ENCODE data around the gene PLCL2. TPM values are rescaled to one million over a fixed set of nuclear protein-coding genes. Genes with fewer than 3 reads are reported as not detected.

The PLCL2 gene
- total and polyA plus RNA-seq, 4 donors = 1.5 to 16.5 (median 9.4) TPM

DNA sequence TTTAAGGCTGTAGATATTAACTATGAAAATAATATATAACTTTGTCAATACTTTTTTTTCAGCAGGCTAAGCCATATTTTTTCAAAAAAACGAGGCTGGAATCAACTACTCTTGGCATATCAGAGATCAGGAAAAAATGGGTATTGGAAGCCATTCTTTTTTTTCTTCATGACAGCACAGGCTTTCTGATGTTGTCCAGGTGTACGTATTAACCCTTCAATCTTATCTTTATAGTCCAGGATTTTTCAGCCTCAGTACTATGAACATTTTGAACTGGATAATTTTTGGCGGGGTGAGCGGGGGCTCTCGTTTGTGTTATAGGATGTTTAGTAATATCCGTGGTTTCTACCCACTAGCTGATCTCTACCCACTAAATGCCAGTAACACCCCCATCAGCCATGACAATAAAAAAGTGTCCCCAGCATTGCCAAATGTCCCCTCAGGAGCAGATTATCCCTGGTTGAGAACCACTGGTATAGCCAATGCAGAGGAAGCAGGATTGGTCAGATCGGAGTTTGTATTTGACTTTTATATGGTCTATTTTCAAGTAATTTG is 52.0 kb downstream of the PLCL2 start (continued):
- TF ChIP-seq, protein P1, sequence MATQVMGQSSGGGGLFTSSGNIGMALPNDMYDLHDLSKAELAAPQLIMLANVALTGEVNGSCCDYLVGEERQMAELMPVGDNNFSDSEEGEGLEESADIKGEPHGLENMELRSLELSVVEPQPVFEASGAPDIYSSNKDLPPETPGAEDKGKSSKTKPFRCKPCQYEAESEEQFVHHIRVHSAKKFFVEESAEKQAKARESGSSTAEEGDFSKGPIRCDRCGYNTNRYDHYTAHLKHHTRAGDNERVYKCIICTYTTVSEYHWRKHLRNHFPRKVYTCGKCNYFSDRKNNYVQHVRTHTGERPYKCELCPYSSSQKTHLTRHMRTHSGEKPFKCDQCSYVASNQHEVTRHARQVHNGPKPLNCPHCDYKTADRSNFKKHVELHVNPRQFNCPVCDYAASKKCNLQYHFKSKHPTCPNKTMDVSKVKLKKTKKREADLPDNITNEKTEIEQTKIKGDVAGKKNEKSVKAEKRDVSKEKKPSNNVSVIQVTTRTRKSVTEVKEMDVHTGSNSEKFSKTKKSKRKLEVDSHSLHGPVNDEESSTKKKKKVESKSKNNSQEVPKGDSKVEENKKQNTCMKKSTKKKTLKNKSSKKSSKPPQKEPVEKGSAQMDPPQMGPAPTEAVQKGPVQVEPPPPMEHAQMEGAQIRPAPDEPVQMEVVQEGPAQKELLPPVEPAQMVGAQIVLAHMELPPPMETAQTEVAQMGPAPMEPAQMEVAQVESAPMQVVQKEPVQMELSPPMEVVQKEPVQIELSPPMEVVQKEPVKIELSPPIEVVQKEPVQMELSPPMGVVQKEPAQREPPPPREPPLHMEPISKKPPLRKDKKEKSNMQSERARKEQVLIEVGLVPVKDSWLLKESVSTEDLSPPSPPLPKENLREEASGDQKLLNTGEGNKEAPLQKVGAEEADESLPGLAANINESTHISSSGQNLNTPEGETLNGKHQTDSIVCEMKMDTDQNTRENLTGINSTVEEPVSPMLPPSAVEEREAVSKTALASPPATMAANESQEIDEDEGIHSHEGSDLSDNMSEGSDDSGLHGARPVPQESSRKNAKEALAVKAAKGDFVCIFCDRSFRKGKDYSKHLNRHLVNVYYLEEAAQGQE (IDR thresholded peaks at IDR 0.05) = no peak
- TF ChIP-seq GABPA (IDR thresholded peaks at IDR 0.05 in 1 of 2, conservative IDR thresholded peaks at IDR 0.05 in 1 of 2) (no peak), FOXA1 (IDR thresholded peaks at IDR 0.05) (no peak), HNF4A (conservative IDR thresholded peaks at IDR 0.05) (no peak), SP1 (IDR thresholded peaks at IDR 0.05) (no peak)

DNA sequence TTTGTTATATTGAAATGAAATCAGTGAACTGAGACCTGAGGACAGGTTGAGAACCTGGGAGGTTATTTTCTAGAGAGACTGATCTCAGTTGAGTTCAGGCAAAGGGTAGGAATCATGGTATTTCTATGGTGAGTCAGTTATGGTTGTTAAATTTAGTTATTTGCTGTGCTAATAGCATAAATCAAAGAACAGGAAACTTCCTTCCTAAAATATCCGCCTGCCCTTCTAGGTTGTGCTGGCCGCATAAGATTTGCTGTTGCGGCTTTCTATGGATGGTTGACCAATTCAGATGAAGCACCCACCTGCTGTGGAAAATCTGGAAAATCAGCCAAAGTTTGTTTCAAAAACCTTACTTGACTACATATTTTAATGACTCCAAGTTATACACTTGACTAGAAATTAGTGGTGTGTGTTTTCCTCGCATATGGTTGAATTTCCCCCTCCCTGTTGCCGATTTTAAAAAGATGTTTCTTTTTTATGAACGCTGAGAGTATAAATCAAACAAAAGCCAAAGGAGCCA is 52.6 kb downstream of the PLCL2 start:
- H3K9ac ChIP-seq (ENCODE audit: low read depth in 1 of 2, low read length in 2 of 2) = no peak overlapping the region
- no peak overlapping the region for H3K27ac ChIP-seq (ENCODE audit: low read depth in 1 of 2, low read length in 2 of 2)
- TF ChIP-seq RXRA (IDR thresholded peaks at IDR 0.05) = no peak
- TF ChIP-seq TAF1 (conservative IDR thresholded peaks at IDR 0.05) = no peak
- TF ChIP-seq HNF4G (IDR thresholded peaks at IDR 0.05) = no peak
- no peak for TF ChIP-seq NR2F2 (IDR thresholded peaks at IDR 0.05)
- no peak for TF ChIP-seq RAD21 (IDR thresholded peaks at IDR 0.05)
- no peak for TF ChIP-seq FOXA2 (IDR thresholded peaks at IDR 0.05)
- TF ChIP-seq SP1 (IDR thresholded peaks at IDR 0.05) = no peak
- TF ChIP-seq JUND (IDR thresholded peaks at IDR 0.05) = no peak
- no peak for TF ChIP-seq YY1 (IDR thresholded peaks at IDR 0.05)
- TF ChIP-seq, protein P2, sequence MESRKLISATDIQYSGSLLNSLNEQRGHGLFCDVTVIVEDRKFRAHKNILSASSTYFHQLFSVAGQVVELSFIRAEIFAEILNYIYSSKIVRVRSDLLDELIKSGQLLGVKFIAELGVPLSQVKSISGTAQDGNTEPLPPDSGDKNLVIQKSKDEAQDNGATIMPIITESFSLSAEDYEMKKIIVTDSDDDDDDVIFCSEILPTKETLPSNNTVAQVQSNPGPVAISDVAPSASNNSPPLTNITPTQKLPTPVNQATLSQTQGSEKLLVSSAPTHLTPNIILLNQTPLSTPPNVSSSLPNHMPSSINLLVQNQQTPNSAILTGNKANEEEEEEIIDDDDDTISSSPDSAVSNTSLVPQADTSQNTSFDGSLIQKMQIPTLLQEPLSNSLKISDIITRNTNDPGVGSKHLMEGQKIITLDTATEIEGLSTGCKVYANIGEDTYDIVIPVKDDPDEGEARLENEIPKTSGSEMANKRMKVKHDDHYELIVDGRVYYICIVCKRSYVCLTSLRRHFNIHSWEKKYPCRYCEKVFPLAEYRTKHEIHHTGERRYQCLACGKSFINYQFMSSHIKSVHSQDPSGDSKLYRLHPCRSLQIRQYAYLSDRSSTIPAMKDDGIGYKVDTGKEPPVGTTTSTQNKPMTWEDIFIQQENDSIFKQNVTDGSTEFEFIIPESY (IDR thresholded peaks at IDR 0.05) = no peak
- TF ChIP-seq, protein P3, sequence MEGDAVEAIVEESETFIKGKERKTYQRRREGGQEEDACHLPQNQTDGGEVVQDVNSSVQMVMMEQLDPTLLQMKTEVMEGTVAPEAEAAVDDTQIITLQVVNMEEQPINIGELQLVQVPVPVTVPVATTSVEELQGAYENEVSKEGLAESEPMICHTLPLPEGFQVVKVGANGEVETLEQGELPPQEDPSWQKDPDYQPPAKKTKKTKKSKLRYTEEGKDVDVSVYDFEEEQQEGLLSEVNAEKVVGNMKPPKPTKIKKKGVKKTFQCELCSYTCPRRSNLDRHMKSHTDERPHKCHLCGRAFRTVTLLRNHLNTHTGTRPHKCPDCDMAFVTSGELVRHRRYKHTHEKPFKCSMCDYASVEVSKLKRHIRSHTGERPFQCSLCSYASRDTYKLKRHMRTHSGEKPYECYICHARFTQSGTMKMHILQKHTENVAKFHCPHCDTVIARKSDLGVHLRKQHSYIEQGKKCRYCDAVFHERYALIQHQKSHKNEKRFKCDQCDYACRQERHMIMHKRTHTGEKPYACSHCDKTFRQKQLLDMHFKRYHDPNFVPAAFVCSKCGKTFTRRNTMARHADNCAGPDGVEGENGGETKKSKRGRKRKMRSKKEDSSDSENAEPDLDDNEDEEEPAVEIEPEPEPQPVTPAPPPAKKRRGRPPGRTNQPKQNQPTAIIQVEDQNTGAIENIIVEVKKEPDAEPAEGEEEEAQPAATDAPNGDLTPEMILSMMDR (IDR thresholded peaks at IDR 0.05; ENCODE audit: low read depth, low read length, missing input control) = no peak
- TF ChIP-seq, protein P4, sequence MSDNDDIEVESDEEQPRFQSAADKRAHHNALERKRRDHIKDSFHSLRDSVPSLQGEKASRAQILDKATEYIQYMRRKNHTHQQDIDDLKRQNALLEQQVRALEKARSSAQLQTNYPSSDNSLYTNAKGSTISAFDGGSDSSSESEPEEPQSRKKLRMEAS (IDR thresholded peaks at IDR 0.05) = no peak
- no peak for TF ChIP-seq EGR1 (IDR thresholded peaks at IDR 0.05; ENCODE audit: low read depth in 2 of 2)
- TF ChIP-seq, protein P1 (IDR thresholded peaks at IDR 0.05) = no peak
- no peaks in the 10 kb centered on the region for H3K36me3 ChIP-seq (ENCODE audit: control insufficient read depth in 4 of 4, insufficient read depth in 3 of 4, low read depth in 1 of 4, low read length in 3 of 4)
- H3K9me3 ChIP-seq (ENCODE audit: control insufficient read depth in 4 of 4, low read length in 3 of 4) = no peaks in the 10 kb centered on the region
- no peaks in the 10 kb centered on the region for H3K27me3 ChIP-seq (ENCODE audit: control insufficient read depth in 4 of 4, insufficient read depth in 4 of 4, low read length in 3 of 4)
- H3K4me1 ChIP-seq (ENCODE audit: control insufficient read depth in 4 of 4, insufficient read depth in 4 of 4, low read length in 3 of 4) = peaks cover 0 to 10% (median under 1%) of the 10 kb centered on the region in 4 donors
- 85% methylated on average over 6 of the region's 6 CpGs for WGBS
- DNase-seq (ENCODE audit: low spot score) = no peak
- H3K4me3 ChIP-seq (ENCODE audit: low read depth in 1 of 3, low read length in 3 of 3) = no peak overlapping the region
